HG02588 (cell line): Measurements from ENCODE around the gene ATP2A1.
"Not testable (repeated sequence)": the region's sequence is repeated elsewhere in the genome, so short reads cannot be mapped to it uniquely, and the experiment has no call there.

ENCODE experiments used
- ATAC-seq: cut with Tn5 transposase; IDR thresholded peaks from one replicate; pipeline ENCODE4 v1.9.1; 2021; ENCODE audit warnings: mild to moderate bottlenecking, moderate library complexity; ENCODE audit not compliant: unreplicated experiment

Gene ATP2A1

DNA sequence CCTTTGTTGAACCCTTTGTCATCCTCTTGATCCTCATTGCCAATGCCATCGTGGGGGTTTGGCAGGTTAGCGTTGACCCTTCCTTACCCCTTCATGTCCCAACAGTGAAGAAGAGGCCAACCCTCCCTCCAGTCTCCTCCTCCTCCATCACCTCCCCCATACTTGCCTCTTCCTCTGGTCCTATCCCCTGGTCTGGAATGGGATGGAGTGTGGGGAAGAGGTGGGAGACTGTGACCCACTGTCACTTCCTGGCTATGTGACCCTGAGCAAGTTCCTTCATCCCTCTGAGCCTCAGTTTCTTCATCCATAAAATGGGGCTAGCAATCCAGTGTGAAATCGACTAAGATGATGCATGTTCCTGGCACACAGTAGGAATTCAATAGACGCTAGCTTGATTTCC, 2.7 kb downstream of the ATP2A1 start:
- ATAC-seq: no peak

DNA sequence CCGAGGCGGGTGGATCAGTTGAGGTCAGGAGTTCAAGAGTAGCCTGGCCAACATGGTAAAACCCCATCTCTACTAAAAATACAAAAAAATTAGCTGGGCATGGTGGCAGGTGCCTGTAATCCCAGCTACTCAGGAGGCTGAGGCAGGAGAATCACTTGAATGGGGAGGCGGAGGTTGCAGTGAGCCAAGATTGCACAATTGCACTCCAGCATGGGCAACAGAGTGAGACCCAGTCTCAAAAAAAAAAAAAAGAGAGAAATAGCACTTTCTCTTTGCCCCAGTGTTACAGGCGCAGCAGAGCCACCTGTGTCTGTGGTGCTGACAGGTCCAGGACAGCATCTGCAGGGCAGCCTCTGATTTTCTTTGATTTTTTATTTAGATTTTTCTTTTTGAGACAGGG, 3.3 kb downstream of the ATP2A1 start:
- ATAC-seq: not testable (repeated sequence)

DNA sequence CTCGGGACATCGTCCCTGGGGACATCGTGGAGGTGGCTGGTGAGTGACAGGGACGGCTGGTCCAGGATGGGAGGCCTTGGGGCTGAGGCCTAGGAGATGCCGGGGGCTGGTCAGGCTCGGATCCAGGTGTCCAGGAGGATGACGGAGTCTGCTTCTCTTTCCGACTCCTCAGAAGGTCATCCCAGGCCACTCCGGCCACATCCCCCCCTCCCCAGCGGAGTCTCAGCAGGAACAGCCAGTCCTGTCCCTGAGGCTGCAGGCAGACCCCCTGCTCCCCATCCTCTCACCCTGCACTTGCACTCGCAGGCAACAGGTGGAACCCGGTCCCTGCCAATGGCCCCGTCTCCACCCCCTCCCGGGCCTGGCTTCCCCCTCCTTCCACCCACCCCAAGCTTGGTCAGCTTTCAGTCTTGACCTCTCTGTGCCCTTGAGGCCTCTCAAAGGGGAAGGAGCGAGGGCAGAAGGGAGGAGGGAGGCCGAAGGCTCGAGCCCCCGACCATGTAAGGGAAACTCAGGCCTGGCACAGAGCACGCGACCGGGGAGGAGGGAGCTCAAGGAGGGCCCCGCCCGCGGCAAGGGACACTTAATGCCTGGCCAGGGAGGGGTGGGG, 4.4 kb downstream of the ATP2A1 start:
- no peak for ATAC-seq

DNA sequence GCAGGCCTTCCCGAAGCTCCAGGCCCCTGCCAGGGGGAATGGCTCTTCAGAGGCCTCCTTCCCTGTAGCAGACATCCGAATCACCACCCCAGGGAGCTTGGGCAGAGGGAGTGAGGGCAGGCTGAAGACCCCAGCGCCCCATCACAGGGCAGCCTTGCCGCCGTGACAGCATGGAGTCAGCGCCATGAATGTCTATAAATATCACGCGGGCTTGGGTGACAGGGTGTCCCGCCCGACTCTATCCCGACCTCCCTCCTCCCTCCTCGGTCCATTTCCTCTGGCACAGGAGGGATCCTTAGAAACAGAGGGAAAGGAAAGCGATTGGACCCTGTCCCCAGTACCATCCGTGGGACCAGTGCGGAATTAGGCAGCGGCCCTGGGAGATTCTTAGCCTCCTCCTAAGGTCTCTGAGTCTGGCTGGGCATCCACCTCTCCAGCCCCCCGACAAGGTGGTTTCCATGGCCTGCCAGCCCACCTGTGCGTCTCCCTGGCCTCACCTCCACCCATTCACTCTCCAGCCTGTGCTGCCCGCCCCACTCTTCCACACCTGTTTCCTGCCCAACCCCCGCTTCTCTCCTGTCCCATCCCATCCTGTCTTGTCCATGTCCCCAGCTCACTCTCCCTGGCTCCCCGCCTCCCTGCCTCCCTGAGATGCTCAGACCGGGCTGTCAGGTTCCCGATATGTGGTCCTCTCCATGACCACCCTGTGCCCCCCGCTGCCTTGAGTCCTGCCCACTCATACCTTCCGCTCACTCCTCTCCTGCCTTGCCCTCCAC, 5.1 kb downstream of the ATP2A1 start:
- ATAC-seq: no peak

- no peak for ATAC-seq
Observed at GRCh38 chr16:28884045-28884444, 5.8 kb downstream of the ATP2A1 start.

DNA sequence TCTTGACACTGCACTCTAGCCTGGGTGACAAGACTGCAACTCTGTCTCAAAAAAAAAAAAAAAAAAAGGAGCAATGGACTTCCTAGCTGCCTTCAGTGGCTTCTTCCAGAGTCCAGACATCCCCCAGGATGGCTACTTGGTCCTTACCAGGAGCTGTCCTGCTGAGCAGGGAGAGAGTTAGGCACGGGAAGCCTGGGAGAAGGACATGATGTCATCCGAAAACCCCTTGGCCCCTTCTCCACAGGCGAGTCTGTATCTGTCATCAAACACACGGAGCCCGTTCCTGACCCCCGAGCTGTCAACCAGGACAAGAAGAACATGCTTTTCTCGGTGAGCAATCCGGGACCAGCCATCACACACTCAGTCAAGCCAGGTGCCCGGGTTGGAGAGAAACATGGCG, 8.7 kb downstream of the ATP2A1 start:
- no peak for ATAC-seq

DNA sequence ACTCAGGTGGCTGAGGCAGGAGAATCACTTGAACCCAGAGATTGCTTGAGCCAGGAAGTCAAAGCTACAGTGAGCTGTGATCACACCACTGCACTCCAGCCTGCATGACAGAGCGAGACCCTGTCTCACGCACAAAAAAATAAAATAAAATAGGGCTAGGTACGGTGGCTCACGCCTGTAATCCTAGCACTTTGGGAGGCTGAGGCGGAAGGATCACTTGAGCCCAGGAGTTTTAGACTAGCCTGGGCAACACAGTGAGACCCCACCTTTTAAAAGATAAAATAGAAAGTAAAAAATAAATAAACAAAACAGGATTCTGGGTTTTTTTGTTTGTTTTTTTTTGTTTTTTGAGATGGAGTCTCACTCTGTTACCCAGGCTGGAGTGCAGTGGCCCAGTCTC, 12.1 kb downstream of the ATP2A1 start:
- ATAC-seq: not testable (repeated sequence)

DNA sequence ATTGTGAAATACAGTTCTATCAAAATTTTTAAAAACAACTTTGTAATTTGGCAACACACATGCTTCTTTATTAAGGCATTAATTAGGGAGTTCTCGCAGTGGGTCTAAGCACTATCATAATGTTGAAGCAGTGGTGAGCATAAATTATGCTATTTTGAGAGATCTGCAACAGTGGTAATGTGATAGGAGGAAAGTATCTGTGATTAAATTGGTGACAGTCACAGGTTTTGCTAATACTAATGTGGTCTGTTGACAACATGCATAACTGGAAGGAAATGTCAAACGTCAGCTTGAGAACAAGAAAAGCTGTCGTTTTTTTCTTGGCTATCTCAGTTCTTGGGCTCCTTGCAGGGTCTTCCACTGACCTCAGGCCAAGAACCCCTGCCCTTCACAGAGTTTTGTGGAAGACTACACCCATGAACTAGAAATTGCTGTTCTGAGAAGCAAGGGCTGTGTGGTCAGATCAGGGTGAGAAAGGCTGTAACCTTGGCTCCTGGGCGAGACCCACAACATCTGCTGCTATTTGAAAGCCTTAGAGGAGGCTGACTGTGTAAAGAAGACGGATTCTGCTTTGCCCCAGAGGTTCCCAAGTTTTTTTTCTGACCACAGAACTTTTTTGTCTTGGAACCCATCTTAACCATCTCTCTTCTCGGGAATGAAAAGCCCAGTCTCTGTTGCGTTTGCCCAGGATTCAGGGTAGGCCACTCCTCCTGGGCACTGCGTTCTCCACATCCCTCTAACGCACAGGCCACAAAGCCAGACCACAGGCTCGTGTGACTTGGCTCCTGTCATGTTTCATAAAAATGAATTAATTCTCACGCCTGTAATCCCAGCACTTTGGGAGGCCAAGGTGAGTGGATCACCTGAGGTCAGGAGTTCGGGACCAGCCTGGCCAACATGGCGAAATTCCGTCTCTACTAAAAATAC, 13.9 kb downstream of the ATP2A1 start:
- no peak for ATAC-seq

DNA sequence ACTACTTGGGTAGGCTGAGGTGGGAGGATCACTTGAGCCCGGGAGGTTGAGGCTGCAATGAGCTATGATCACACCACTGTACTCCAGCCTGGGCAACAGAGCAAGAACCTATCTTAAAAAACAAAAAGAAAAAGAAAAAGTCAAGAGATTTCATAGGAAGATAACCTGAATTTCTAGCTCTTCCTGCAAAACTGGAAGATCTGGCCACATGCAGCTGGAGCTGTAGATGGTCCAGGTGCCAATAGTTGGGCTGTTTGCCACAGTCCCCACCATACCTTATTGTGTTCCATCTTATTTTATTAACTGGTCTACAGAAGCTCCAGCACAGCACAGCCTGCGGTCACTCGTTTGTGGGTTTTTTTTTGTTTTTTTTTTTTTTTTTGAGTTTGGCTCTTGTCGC, 15.0 kb downstream of the ATP2A1 start:
- ATAC-seq: no peak

GRCh38 chr16:28895609-28896008, 17.3 kb downstream of the ATP2A1 start:
- ATAC-seq: no peak

- ATAC-seq: no peak
Observed at GRCh38 chr16:28897826-28898225, 19.5 kb downstream of the ATP2A1 start.

DNA sequence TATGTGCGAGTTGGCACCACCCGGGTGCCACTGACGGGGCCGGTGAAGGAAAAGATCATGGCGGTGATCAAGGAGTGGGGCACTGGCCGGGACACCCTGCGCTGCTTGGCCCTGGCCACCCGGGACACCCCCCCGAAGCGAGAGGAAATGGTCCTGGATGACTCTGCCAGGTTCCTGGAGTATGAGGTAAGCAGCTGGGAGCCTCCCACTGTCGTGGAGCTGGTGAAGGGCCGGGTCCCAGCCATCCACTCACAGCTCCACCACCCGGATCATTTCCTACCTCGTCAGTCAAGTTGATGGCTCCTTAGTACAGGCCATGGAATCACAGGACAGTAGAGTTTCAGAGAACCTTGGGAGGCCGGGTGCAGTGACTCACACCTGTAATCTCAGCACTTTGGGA, 20.0 kb downstream of the ATP2A1 start:
- ATAC-seq: no peak

DNA sequence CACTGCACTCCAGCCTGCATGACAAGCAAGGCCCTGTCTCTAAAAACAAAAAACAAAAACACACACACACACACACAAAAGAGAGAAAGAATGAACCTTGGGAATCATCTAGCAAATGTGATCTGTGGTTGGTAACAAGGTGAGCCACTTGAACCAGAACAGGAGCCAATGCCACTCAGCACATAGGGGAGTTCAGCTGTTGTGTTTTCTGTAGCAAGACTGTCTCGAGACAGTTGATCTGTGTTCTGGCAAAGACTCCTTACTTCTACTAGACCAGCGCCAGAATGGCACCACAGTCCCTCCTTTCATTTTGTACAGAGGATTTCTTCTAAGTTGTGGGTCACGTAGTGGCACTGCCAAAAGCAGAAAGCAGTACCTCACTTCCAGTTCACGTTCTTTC, 20.7 kb downstream of the ATP2A1 start:
- no peak for ATAC-seq

GRCh38 chr16:28899882-28900590, 21.7 kb downstream of the ATP2A1 start:
- ATAC-seq: no peak

- no peak for ATAC-seq
Observed at GRCh38 chr16:28900601-28901000, 22.3 kb downstream of the ATP2A1 start.

GRCh38 chr16:28901862-28902261, 23.6 kb downstream of the ATP2A1 start:
- no peak for ATAC-seq

GRCh38 chr16:28902909-28903308, 24.6 kb downstream of the ATP2A1 start:
- ATAC-seq: no peak

GRCh38 chr16:28903344-28904042, 25.2 kb downstream of the ATP2A1 start:
- no peak for ATAC-seq

DNA sequence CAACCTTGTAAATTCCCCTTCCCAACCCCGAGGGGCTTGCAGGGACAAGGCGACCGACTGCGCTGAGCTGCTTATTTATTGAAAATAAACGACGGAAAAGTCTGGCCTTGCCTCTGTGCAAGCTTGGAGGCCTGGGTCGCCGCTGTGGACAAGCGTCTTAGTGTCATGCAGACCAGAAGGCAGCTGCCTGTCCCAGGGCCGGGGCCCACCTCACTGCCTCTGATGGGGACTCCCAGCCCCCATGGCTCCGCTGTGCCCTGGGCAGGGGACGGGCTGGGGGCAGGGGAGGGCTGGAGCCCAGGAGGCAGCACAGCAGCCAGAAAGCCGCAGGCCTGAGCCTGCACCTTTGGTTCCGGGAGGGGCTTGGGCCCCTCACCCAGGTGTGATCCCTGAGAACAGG, 26.1 kb downstream of the ATP2A1 start:
- ATAC-seq: no peak

- no peak for ATAC-seq
Observed at GRCh38 chr16:28904828-28905227, 26.5 kb downstream of the ATP2A1 start.
